Measurements from ENCODE around the gene SPTBN1. TPM values are rescaled to one million over a fixed set of nuclear protein-coding genes. Genes with fewer than 3 reads are reported as not detected.

The SPTBN1 gene
- total and polyA plus RNA-seq, 2 of the 13 experiments (the other 11 are each of a cell fraction or from before 2014, with no cell fraction given), result 123 to 299 TPM

DNA sequence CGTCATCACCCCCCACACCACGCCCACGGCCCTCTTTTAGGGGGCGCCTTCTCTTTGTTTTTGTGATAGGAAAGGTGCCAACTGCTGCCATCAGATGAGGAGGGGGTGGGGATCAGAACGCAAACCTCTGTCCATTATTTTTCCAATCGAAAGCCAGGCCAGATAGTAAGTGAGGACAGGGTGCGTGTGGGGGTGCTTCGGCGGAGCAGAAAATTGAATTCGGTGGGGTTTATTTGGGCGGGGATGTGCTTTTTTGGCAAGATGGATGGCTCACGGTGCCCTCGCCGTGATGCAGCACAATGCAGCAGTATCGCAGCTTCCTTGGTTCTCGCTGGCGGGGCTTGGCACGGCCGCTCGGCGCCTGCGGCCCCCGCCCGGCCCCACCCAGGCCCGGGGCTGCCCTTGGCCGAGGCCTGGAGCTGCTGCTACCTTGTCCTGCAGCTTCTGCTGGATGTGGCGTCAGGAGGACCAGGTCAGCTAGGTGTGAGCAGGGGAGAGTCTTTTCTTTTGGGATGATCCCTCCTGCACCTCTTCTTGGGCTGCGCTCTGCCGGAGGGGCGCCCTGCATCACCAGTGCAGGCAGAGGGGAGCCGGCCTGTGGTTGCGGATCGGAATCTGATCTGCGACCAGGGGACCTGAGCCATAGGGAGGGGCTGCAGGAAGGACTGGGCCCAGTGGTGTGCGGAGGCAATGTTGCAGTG is 1.3 kb downstream of the SPTBN1 start (continued):
- TF ChIP-seq GFI1 (CRISPR knock-in tag; IDR thresholded peaks at IDR 0.05; ENCODE audit: borderline replicate concordance) (no peak; the same call in 1 of the 2 replicates), ZNF652 (CRISPR knock-in tag; IDR thresholded peaks at IDR 0.05; ENCODE audit: borderline replicate concordance, low read depth) (no peak), MATR3 (CRISPR knock-in tag; IDR thresholded peaks at IDR 0.05) (no peak), HIVEP1 (CRISPR knock-in tag; IDR thresholded peaks at IDR 0.05) (no peak), SOX5 (CRISPR knock-in tag; IDR thresholded peaks at IDR 0.05; ENCODE audit: borderline replicate concordance) (no peak), LCORL (IDR thresholded peaks at IDR 0.05) (no peak), LCORL (CRISPR knock-in tag; IDR thresholded peaks at IDR 0.05) (peak; percentile 69; the same call in 1 of the 2 replicates), ZNF430 (CRISPR knock-in tag; IDR thresholded peaks at IDR 0.05) (no peak), ZNF263 (CRISPR knock-in tag; IDR thresholded peaks at IDR 0.05) (no peak), SIX4 (CRISPR knock-in tag; IDR thresholded peaks at IDR 0.05) (no peak), PHF21A (CRISPR knock-in tag; IDR thresholded peaks at IDR 0.05) (peak; percentile 55; the same call in 1 of the 2 replicates), SYNCRIP (IDR thresholded peaks at IDR 0.05; ENCODE audit: insufficient read depth, low read depth, low read length) (no peak), RFX3 (CRISPR knock-in tag; IDR thresholded peaks at IDR 0.05) (no peak), TOE1 (CRISPR knock-in tag; IDR thresholded peaks at IDR 0.05) (no peak), ARNT (IDR thresholded peaks at IDR 0.05) (no peak), MLLT10 (CRISPR knock-in tag; IDR thresholded peaks at IDR 0.05) (no peak), ZNF569 (CRISPR knock-in tag; IDR thresholded peaks at IDR 0.05; ENCODE audit: borderline replicate concordance) (no peak)
- TF ChIP-seq, protein P1, sequence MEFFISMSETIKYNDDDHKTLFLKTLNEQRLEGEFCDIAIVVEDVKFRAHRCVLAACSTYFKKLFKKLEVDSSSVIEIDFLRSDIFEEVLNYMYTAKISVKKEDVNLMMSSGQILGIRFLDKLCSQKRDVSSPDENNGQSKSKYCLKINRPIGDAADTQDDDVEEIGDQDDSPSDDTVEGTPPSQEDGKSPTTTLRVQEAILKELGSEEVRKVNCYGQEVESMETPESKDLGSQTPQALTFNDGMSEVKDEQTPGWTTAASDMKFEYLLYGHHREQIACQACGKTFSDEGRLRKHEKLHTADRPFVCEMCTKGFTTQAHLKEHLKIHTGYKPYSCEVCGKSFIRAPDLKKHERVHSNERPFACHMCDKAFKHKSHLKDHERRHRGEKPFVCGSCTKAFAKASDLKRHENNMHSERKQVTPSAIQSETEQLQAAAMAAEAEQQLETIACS (CRISPR knock-in tag; IDR thresholded peaks at IDR 0.05), result 0 out of 2 replicates have a peak, but pooled peaks have one; percentile 43
- TF ChIP-seq, protein P2, sequence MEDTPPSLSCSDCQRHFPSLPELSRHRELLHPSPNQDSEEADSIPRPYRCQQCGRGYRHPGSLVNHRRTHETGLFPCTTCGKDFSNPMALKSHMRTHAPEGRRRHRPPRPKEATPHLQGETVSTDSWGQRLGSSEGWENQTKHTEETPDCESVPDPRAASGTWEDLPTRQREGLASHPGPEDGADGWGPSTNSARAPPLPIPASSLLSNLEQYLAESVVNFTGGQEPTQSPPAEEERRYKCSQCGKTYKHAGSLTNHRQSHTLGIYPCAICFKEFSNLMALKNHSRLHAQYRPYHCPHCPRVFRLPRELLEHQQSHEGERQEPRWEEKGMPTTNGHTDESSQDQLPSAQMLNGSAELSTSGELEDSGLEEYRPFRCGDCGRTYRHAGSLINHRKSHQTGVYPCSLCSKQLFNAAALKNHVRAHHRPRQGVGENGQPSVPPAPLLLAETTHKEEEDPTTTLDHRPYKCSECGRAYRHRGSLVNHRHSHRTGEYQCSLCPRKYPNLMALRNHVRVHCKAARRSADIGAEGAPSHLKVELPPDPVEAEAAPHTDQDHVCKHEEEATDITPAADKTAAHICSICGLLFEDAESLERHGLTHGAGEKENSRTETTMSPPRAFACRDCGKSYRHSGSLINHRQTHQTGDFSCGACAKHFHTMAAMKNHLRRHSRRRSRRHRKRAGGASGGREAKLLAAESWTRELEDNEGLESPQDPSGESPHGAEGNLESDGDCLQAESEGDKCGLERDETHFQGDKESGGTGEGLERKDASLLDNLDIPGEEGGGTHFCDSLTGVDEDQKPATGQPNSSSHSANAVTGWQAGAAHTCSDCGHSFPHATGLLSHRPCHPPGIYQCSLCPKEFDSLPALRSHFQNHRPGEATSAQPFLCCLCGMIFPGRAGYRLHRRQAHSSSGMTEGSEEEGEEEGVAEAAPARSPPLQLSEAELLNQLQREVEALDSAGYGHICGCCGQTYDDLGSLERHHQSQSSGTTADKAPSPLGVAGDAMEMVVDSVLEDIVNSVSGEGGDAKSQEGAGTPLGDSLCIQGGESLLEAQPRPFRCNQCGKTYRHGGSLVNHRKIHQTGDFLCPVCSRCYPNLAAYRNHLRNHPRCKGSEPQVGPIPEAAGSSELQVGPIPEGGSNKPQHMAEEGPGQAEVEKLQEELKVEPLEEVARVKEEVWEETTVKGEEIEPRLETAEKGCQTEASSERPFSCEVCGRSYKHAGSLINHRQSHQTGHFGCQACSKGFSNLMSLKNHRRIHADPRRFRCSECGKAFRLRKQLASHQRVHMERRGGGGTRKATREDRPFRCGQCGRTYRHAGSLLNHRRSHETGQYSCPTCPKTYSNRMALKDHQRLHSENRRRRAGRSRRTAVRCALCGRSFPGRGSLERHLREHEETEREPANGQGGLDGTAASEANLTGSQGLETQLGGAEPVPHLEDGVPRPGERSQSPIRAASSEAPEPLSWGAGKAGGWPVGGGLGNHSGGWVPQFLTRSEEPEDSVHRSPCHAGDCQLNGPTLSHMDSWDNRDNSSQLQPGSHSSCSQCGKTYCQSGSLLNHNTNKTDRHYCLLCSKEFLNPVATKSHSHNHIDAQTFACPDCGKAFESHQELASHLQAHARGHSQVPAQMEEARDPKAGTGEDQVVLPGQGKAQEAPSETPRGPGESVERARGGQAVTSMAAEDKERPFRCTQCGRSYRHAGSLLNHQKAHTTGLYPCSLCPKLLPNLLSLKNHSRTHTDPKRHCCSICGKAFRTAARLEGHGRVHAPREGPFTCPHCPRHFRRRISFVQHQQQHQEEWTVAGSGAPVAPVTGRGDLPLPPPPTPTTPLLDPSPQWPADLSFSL (CRISPR knock-in tag; IDR thresholded peaks at IDR 0.05), result no peak
- TF ChIP-seq, protein P3, sequence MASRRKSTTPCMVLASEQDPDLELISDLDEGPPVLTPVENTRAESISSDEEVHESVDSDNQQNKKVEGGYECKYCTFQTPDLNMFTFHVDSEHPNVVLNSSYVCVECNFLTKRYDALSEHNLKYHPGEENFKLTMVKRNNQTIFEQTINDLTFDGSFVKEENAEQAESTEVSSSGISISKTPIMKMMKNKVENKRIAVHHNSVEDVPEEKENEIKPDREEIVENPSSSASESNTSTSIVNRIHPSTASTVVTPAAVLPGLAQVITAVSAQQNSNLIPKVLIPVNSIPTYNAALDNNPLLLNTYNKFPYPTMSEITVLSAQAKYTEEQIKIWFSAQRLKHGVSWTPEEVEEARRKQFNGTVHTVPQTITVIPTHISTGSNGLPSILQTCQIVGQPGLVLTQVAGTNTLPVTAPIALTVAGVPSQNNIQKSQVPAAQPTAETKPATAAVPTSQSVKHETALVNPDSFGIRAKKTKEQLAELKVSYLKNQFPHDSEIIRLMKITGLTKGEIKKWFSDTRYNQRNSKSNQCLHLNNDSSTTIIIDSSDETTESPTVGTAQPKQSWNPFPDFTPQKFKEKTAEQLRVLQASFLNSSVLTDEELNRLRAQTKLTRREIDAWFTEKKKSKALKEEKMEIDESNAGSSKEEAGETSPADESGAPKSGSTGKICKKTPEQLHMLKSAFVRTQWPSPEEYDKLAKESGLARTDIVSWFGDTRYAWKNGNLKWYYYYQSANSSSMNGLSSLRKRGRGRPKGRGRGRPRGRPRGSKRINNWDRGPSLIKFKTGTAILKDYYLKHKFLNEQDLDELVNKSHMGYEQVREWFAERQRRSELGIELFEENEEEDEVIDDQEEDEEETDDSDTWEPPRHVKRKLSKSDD (CRISPR knock-in tag; IDR thresholded peaks at IDR 0.05; ENCODE audit: low read depth), result no peak
- TF ChIP-seq, protein P4, sequence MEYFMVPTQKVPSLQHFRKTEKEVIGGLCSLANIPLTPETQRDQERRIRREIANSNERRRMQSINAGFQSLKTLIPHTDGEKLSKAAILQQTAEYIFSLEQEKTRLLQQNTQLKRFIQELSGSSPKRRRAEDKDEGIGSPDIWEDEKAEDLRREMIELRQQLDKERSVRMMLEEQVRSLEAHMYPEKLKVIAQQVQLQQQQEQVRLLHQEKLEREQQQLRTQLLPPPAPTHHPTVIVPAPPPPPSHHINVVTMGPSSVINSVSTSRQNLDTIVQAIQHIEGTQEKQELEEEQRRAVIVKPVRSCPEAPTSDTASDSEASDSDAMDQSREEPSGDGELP (IDR thresholded peaks at IDR 0.05; ENCODE audit: borderline replicate concordance, low read depth), result no peak
